HFFc6 (cell line): ENCODE data around the gene CCDC77. TPM values are rescaled to one million over a fixed set of nuclear protein-coding genes. Genes with fewer than 3 reads are reported as not detected.

Experiments used
- DNase-seq: peaks from one replicate; pipeline ENCODE4 v3.0.0-alpha.2; 2018
- H3K27ac Mint-ChIP-seq: 2 replicates; pipeline ENCODE4 v1.8.0; 2020; ENCODE audit warnings: mild to moderate bottlenecking, mixed read lengths
- H3K27me3 Mint-ChIP-seq: 2 replicates; pipeline ENCODE4 v1.8.0; 2021; ENCODE audit warnings: mild to moderate bottlenecking, moderate library complexity, mixed read lengths; ENCODE audit not compliant: insufficient read depth
- H3K36me3 Mint-ChIP-seq: 2 replicates; pipeline ENCODE4 v1.8.0; 2021; ENCODE audit warnings: low read depth, mixed read lengths
- H3K4me1 Mint-ChIP-seq: 2 replicates; pipeline ENCODE4 v1.8.0; 2020; ENCODE audit warnings: low read depth, mixed read lengths
- H3K4me3 Mint-ChIP-seq: 2 replicates; pipeline ENCODE4 v1.8.0; 2020; ENCODE audit warnings: mild to moderate bottlenecking, moderate library complexity, mixed read lengths
- H3K9me3 Mint-ChIP-seq: 2 replicates; pipeline ENCODE4 v1.8.0; 2020; ENCODE audit warnings: mild to moderate bottlenecking, mixed read lengths
- total RNA-seq, 6 experiments: library from RNA; stranded (reverse); fragmentation: NEBNext Ultra II Directional; extraction: Animal tissue kit (Norgen Biotek cat#: 25700); gene quantifications; 2 replicates in 1 of 6; 3 replicates in 5 of 6; pipeline ENCODE4 v1.2.3, GENCODE V29; 2021
- TF ChIP-seq, protein P1 (sequence below): fragments of 200-600 bp; sonication (generic); IDR thresholded peaks from 2 replicates; pipeline ENCODE4 v1.5.0; 2021; ENCODE audit warnings: antibody characterized with exemption, mild to moderate bottlenecking

Gene CCDC77
- total RNA-seq, 6 experiments from 2014 or later, result 7.7 to 12.6 (median 11.6) TPM

DNA sequence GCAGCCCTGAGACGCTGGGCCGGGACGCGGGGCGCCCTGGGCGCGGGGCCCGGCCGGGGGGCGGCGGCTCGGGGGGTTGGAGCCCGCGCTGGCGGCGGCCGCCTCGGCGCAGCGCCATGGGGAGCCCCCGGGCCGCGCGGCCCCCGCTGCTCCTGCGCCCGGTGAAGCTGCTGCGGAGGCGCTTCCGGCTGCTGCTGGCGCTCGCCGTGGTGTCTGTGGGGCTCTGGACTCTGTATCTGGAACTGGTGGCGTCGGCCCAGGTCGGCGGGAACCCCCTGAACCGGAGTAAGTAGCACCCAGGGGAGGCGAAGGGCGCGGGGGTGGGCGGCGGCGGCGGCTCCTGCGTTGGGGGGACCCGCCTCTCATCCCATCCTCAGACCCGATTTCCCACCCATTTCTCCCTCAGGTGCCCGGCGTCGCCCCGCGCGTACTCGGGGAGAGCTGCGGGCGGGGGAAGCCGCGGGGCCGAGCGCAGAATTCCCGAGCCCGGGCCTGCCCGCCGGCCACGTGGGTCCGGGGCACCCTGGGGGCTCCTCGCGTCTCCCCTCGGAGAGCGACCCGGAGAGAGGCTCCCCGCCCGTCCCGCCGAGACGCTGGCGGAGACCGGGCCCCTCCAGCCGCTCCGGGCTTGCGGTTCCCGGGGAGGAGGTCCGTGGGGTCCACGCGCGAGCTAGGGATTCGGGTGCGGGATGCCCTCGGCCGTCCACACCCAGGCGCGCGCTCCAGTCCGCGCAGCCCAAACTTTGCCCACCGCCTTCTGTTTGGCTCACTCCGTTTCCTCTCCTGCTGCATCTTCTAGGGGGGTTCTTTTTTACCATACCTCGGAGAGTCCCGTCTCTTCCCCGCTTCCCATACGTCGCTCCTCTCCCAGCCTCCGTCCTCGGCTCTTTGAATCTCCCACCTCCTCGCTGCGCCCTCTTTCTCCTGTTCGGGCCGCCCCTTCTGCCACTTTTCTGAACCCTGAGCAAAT, 59.1 kb downstream of the CCDC77 start:
- peak overlapping the region; percentile 62 for H3K4me3 Mint-ChIP-seq
- H3K27me3 Mint-ChIP-seq, result peaks cover 52% of the 10 kb centered on the region
- no peaks in the 10 kb centered on the region for H3K9me3 Mint-ChIP-seq
- H3K36me3 Mint-ChIP-seq, result no peaks in the 10 kb centered on the region; the same call in 1 of the 2 replicates
- peaks cover 5% of the 10 kb centered on the region; the same call in 1 of the 2 replicates for H3K4me1 Mint-ChIP-seq
- DNase-seq, result no peak
- no peak overlapping the region for H3K27ac Mint-ChIP-seq
- TF ChIP-seq, protein P1, sequence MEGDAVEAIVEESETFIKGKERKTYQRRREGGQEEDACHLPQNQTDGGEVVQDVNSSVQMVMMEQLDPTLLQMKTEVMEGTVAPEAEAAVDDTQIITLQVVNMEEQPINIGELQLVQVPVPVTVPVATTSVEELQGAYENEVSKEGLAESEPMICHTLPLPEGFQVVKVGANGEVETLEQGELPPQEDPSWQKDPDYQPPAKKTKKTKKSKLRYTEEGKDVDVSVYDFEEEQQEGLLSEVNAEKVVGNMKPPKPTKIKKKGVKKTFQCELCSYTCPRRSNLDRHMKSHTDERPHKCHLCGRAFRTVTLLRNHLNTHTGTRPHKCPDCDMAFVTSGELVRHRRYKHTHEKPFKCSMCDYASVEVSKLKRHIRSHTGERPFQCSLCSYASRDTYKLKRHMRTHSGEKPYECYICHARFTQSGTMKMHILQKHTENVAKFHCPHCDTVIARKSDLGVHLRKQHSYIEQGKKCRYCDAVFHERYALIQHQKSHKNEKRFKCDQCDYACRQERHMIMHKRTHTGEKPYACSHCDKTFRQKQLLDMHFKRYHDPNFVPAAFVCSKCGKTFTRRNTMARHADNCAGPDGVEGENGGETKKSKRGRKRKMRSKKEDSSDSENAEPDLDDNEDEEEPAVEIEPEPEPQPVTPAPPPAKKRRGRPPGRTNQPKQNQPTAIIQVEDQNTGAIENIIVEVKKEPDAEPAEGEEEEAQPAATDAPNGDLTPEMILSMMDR, result no peak

DNA sequence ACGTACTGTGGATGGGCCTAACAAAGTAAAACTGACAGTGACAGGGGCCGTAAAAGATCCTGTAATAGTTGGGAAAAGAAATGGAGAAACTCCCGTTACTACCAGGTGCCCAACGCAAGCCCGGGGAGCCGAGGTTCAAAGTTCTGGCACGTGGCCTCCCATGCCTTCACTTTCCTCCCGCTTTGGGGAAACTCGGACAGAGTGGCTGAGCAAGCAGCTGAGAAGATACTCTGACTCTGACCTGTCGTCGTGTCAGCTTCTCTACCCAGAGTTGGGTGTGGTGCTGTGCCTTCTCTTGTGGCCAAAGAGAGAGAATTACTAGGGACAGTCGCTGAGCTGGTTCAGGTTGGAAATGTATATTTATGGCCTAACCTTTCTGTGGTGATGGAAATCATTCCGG, 60.0 kb downstream of the CCDC77 start:
- H3K4me1 Mint-ChIP-seq, result peaks cover 5% of the 10 kb centered on the region; the same call in 1 of the 2 replicates
- no peak overlapping the region for H3K27ac Mint-ChIP-seq
- peaks cover 50% of the 10 kb centered on the region for H3K27me3 Mint-ChIP-seq
- DNase-seq, result no peak
- TF ChIP-seq, protein P1, result no peak
- H3K9me3 Mint-ChIP-seq, result no peaks in the 10 kb centered on the region
- H3K4me3 Mint-ChIP-seq, result no peak overlapping the region
- H3K36me3 Mint-ChIP-seq, result no peaks in the 10 kb centered on the region; the same call in 1 of the 2 replicates

DNA sequence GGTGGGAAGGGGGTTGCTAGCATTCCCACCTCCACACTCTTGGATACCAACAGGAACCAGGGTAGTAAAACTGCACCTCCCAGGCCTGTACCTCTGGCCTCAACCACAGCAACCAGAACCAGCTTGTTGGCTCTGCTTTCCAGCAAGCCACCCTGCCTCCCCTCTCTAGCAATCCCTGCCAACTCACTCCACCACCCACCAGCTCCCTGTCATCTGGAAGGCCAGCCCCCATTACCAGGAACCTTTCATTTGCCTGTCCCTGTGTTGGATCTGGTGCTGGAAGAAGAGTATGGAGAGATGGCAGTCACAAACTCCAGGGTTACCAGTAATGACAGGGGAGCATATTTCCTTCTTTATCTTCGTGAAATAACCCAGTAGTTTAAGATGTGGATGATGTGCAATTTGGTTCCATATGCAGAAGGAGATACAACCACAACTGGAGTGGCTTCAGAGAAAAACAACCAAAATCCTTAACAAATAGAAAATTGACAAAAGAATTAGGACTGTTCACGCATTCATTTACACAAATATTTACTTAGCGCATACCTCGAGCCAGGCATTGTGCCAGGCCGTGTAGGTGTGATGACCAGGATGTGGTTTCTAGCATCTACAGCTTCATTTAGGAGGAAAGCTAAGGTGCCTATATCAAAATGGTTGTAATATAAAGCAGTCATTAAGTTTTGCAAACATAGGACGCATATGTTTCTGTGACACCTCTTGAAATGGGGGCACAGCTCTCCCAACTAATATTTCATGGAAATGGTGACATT, 61.7 kb downstream of the CCDC77 start:
- Mint-ChIP-seq H3K4me3 (no peak overlapping the region), H3K4me1 (peaks cover 5% of the 10 kb centered on the region; the same call in 1 of the 2 replicates), H3K27ac (no peak overlapping the region), H3K9me3 (no peaks in the 10 kb centered on the region), H3K27me3 (peaks cover 44% of the 10 kb centered on the region), H3K36me3 (no peaks in the 10 kb centered on the region; the same call in 1 of the 2 replicates)
- no peak for DNase-seq
- TF ChIP-seq, protein P1, result no peak

DNA sequence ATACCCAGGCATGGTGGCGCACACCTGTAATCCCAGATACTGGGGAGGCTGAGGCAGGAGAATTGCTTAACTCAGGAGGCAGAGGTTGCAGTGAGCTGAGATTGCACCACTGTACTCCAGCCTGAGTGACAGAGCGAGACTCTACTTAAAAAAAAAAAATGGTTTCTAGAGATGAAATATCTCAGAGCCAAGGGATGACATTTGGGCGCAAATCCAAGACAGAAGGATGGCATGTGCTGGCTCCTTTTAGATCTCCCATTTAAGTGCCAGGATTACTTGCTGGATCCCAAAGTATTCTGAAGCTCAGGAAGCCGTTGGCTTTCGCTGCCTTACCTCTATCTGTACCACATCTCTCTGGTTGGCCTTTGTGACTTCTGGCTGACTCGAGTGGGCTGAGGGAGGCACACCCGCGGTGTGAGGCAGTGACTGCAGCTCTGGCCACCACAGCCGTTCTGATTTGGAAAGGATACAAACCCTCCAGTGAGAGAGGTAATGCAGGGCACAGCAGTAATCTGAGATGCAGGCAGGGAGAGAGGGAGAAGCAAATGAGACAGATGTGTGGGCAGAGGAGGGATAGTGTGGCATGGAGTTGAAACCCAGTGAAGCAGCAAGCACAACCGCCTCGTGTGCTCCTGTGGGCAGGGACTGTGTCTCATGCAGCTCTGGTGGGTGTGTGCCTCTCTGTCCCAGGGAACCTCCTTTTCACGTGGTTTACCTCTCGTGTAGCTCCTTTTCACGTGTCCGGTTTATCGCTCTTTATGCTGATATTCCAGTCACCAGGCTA, 63.2 kb downstream of the CCDC77 start:
- Mint-ChIP-seq H3K4me3 (no peak overlapping the region), H3K9me3 (no peaks in the 10 kb centered on the region), H3K27me3 (peaks cover 39% of the 10 kb centered on the region), H3K4me1 (peaks cover 12% of the 10 kb centered on the region), H3K36me3 (no peaks in the 10 kb centered on the region; the same call in 1 of the 2 replicates), H3K27ac (no peak overlapping the region)
- DNase-seq, result no peak
- TF ChIP-seq, protein P1, result no peak

DNA sequence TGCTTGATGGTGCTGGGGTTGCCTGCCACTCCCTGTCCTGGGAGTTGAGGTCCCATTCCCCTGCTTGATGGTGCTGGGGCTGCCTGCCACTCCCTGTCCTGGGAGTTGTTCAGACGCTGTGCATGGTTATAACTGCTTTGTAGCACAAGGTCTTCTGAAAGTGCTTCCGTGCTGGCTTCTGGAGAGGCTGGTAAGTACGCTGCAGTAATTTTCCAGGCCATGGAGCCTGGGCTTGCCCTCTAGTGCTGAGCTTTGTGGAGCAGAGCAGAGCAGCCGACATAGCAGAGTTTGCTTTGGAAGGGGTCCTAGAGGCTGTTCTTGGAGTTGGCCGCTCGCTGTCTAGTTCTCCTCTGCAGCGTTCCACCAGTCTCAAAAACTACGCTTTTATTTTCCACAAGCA, 64.6 kb downstream of the CCDC77 start:
- TF ChIP-seq, protein P1, result no peak

More for the DNA sequence above, 64.6 kb downstream of the CCDC77 start:
- DNase-seq, result no peak
- Mint-ChIP-seq H3K36me3 (no peaks in the 10 kb centered on the region; the same call in 1 of the 2 replicates), H3K27me3 (peaks cover 42% of the 10 kb centered on the region), H3K27ac (no peak overlapping the region), H3K4me1 (peaks cover 8% of the 10 kb centered on the region), H3K4me3 (no peak overlapping the region), H3K9me3 (no peaks in the 10 kb centered on the region)
